Astrocyte of the spinal cord (primary cell): ENCODE results near the gene SH2B3.

Experiments used
- DNase-seq: peaks from one replicate; pipeline ENCODE4 v3.0.0; 2011; ENCODE audit warnings: low read depth, low spot score
- H3K4me3 ChIP-seq: 2 replicates; pipeline ENCODE4 v1.5.1; 2011; ENCODE audit warnings: low read depth, mild to moderate bottlenecking, low read length, moderate library complexity
- in situ Hi-C: cut with HindIII; loops from 2 replicates; pipeline ENCODE4 v1.10.0; 2017; ENCODE audit warnings: low sequenced_read_pairs
- TF ChIP-seq, protein P1 (sequence below): IDR thresholded peaks from 2 replicates; pipeline ENCODE4 v1.5.1; 2012; ENCODE audit warnings: low read depth, mild to moderate bottlenecking, low read length, inconsistent platforms

Gene SH2B3

DNA sequence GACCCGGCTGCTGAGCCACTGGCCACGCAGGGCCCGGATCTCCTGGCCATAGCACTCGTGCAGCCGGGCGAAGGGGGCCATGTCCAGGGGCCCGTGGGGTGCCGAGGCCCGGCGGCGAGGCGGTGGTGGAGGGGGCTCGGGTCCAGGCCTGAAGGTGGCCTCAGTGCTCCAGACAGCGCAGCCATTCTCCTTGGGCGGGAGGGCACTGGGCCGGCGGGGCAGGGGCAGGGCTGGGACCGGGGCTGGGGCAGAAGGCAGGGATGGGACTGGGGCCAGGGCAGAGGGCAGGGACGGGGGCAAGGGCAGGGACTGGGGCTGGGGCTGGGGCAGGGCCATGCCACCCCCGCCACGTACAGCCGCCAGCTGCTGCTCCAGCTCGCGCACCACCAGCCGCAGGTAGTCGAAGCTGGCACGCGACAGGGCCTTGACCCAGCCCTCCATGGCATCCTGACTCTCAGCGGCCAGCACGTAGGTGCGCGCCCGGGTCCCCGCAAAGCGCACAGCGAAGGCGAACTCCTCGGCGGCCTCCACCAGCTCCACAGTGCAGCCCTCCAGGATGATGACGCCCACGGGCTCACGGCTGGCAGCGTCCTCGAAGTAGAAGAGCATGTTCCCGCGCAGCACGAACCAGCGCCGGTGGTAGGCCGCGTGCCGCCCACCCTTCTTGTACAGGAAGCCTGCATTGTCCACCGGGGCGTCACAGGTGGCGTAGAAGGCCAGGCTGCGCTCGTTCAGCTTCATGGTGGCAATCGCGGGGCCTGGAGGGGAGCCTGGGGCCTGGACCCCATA lies 42.8 kb upstream of the SH2B3 start:
- in situ Hi-C loops = no loop called here
- no peak for DNase-seq
- TF ChIP-seq, protein P1, sequence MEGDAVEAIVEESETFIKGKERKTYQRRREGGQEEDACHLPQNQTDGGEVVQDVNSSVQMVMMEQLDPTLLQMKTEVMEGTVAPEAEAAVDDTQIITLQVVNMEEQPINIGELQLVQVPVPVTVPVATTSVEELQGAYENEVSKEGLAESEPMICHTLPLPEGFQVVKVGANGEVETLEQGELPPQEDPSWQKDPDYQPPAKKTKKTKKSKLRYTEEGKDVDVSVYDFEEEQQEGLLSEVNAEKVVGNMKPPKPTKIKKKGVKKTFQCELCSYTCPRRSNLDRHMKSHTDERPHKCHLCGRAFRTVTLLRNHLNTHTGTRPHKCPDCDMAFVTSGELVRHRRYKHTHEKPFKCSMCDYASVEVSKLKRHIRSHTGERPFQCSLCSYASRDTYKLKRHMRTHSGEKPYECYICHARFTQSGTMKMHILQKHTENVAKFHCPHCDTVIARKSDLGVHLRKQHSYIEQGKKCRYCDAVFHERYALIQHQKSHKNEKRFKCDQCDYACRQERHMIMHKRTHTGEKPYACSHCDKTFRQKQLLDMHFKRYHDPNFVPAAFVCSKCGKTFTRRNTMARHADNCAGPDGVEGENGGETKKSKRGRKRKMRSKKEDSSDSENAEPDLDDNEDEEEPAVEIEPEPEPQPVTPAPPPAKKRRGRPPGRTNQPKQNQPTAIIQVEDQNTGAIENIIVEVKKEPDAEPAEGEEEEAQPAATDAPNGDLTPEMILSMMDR = no peak
- H3K4me3 ChIP-seq = no peak overlapping the region

DNA sequence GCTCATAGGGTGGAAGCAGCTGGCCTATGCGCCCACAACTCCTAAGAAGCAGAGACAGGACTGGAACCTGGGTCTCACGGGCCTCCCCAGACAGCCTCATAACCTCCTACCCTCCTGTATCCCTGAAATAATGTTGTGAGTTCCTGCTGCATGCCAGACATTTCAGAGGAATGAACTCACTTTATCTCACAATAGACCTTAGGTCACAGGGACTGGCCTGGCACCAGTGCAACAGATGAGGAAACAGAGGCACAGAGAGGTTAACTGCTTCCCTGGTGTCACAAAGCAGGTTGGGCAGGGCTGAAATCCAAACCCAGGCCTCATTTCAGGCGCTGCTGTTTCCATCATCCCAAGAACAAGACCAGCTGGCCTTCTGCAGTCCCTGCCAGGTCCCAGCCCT lies 42.1 kb upstream of the SH2B3 start:
- in situ Hi-C loops = no loop called here

DNA sequence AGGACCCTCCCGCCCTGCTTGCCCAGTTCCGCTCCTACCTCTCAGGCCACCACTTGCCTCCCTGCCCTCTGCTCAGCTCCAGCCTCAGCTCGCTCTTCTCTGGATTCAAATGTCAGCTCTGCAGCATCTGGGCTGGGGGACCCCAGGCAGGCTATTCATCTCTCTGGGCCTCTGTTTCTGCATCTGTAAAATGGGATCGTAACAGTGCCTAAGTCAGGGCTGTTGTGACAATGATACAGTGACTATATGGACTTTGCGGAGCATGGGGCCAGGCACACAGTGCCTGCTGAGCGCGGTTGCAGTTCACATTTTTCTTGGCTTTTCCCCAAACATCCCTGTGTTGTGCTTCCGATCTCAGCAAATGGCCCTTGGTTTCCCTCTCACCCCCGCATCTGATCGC lies 39.6 kb upstream of the SH2B3 start:
- TF ChIP-seq, protein P1 = no peak

More for the DNA sequence above, 42.1 kb upstream of the SH2B3 start:
- DNase-seq = peak; percentile 7
- no peak overlapping the region for H3K4me3 ChIP-seq
- TF ChIP-seq, protein P1 = no peak

DNA sequence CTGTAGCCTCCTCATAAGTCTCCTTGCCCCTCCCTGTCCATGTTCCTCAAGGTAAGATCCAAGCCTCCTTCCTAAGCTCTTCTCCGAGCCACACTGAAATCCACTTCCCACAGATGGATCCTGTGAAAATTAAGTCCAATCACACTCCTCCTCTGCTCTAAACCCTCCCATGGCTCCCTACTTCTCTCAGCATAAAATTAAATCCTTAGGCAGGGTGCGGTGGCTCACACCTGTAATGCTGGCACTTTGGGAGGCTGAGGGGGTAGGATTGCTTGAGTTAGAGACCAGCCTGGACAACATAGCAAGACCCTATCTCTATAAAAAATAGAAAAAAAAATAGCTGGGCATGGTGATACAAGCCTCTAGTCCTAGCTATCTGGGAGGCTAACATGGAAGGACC lies 39.1 kb upstream of the SH2B3 start:
- no peak for DNase-seq
- H3K4me3 ChIP-seq = no peak overlapping the region
- TF ChIP-seq, protein P1 = no peak
- in situ Hi-C loops = no loop called here

More for the DNA sequence above, 39.6 kb upstream of the SH2B3 start:
- in situ Hi-C loops = no loop called here
- H3K4me3 ChIP-seq = no peak overlapping the region
- DNase-seq = no peak

DNA sequence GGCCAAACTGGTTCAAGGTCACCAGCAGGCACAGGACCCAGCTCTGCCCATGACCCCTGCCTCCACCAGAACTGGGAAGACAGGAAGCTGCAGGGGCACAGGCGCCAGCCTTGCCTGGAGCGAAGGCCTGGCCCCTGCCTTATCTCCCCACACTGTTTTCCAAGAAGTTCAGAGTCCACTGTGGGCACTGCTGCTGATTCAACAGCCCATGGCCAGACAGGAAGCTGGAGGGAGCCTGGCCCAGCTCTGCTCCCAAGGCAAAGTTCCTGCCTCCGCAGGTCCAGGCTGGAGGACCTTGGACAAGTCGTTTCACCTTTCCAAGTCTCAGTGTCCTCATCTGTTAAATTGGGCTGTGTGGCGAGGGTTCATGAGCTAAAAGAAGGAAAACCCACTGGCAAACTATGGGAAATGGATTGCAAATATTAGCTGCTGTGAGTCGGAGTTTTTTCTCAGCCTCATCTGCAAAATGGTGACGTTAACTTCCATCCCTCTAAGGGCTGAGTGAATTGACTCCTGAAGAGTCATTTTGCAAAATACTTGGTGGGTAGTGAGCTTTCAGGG lies 38.0 kb upstream of the SH2B3 start:
- peak; percentile 9 for DNase-seq
- H3K4me3 ChIP-seq = peak overlapping the region; percentile 82
- in situ Hi-C loops = no loop called here
- TF ChIP-seq, protein P1 = no peak

DNA sequence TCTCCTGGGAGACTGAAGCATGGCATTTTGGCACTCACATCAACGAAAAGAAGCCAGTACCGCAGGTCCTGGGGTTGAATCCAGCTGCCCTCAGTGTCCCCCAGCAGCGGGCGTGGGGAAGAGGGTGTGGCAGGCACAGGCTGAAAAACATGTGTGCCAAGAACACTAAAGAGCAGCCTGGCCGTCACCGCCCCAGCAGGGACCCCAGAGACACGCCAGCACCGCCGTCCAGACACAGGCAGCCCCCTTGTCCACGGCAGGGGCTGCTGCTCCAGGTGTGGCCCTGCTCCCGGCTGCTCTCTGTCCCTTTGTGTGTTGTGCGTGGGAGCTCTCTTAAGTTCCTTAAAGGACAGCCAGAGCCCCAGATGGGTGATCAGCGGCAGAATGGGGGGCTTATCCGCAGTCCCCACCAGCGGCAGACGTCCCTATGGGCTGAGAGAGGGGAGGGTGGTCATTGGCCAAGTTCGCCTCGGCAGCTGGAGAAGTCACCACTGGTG lies 37.4 kb upstream of the SH2B3 start:
- TF ChIP-seq, protein P1 = no peak
- no peak for DNase-seq
- in situ Hi-C loops = no loop called here
- peak overlapping the region; percentile 82 for H3K4me3 ChIP-seq
